HCT116 (cell line): ENCODE measurements around the gene METTL25B.

Experiments
- ELF1 ChIP-seq: IDR thresholded peaks from 2 replicates; pipeline ENCODE4 v1.6.1; 2012; ENCODE audit warnings: low read depth, borderline replicate concordance
- JUND ChIP-seq: IDR thresholded peaks from 2 replicates; pipeline ENCODE4 v1.6.1; 2012
- POLR2AphosphoS5 ChIP-seq: IDR thresholded peaks from 2 replicates; pipeline ENCODE4 v1.6.1; 2011; ENCODE audit warnings: mild to moderate bottlenecking, low read depth, low read length, moderate library complexity
- RAD21 ChIP-seq: IDR thresholded peaks from 2 replicates; pipeline ENCODE4 v1.6.1; 2012; ENCODE audit warnings: low read depth, mild to moderate bottlenecking
- SIN3A ChIP-seq: IDR thresholded peaks from 2 replicates; pipeline ENCODE4 v1.6.1; 2012; ENCODE audit warnings: low read depth
- SP1 ChIP-seq: IDR thresholded peaks from 2 replicates; pipeline ENCODE4 v1.6.1; 2012; ENCODE audit warnings: low read depth
- TCF7L2 ChIP-seq: IDR thresholded peaks from 2 replicates; pipeline ENCODE4 v1.7.0; 2011; ENCODE audit warnings: borderline replicate concordance, inconsistent platforms; ENCODE audit not compliant: insufficient read depth, insufficient read length; ENCODE audit errors: extremely low read depth
- ZFX ChIP-seq: fragments of 450-650 bp; IDR thresholded peaks from 2 replicates; pipeline ENCODE4 v1.6.1; 2017
- TF ChIP-seq, protein P1 (sequence below), 3 experiments: fragments of 200-600 bp in 1 of 3; sonication (generic) in 1 of 3; IDR thresholded peaks in 2 of 3; conservative IDR thresholded peaks in 1 of 3; 2 replicates each; pipeline ENCODE4 v1.5.1; 2012 to 2017; ENCODE audit warnings: low read depth in 2 of 3, low read length in 2 of 3, antibody characterized with exemption in 1 of 3, borderline replicate concordance in 1 of 3, control low read depth in 1 of 3, mild to moderate bottlenecking in 1 of 3, mixed read lengths in 1 of 3, mixed run types in 1 of 3, moderate library complexity in 1 of 3; ENCODE audit not compliant: insufficient read depth in 1 of 3
- TF ChIP-seq, protein P2 (sequence below): IDR thresholded peaks from 2 replicates; pipeline ENCODE4 v1.6.1; 2011; ENCODE audit warnings: mild to moderate bottlenecking, low read length, moderate library complexity; ENCODE audit not compliant: insufficient replicate concordance; ENCODE audit errors: extremely low read depth
- TF ChIP-seq, protein P3 (sequence below): IDR thresholded peaks from 2 replicates; pipeline ENCODE4 v1.6.1; 2012

DNA sequence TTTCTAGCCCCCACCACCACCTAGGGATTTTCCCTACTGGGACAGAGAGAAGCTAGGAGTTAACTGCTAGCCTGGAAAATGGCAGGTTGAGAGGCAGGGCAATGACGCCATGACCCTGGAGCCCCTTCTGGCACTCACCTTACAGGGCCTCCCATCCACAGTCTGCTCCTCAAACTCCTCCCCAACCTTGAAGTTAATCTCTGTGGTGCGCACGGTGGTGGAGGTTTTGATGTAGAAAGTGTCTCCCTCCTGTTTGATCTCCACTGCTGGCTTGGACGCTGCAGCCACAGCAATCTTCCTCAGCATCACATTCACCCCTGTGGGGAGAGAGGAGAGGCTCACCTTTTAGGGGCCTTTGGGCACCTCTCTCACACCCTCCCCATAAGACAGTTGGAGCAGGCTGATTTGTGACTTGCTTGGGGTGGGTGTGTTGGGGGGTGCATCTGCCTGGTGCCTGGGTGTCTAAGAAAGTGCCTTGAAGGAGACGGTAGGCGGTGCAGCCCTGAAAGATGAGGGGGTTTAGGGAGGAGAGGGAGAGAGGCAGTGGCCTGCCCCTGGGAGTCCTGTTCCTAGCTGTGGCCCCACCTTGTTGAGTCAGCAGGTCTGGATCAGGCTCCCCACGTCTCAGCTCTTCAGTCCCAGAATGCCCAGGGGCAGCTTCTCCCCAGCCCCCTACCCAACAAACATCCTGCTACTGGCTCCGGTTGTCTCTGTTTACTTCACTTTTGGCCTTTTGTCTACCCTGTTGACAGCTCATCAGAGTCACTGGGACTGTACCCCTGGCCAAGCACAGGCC, 27.3 kb upstream of the METTL25B start:
- TF ChIP-seq RAD21 (no peak), TCF7L2 (no peak), SIN3A (no peak), SP1 (no peak), ELF1 (no peak), JUND (no peak), POLR2AphosphoS5 (no peak), ZFX (no peak)
- TF ChIP-seq, protein P1, sequence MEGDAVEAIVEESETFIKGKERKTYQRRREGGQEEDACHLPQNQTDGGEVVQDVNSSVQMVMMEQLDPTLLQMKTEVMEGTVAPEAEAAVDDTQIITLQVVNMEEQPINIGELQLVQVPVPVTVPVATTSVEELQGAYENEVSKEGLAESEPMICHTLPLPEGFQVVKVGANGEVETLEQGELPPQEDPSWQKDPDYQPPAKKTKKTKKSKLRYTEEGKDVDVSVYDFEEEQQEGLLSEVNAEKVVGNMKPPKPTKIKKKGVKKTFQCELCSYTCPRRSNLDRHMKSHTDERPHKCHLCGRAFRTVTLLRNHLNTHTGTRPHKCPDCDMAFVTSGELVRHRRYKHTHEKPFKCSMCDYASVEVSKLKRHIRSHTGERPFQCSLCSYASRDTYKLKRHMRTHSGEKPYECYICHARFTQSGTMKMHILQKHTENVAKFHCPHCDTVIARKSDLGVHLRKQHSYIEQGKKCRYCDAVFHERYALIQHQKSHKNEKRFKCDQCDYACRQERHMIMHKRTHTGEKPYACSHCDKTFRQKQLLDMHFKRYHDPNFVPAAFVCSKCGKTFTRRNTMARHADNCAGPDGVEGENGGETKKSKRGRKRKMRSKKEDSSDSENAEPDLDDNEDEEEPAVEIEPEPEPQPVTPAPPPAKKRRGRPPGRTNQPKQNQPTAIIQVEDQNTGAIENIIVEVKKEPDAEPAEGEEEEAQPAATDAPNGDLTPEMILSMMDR (IDR thresholded peaks at IDR 0.05 in 2 of 3, conservative IDR thresholded peaks at IDR 0.05 in 1 of 3; ENCODE audit: borderline replicate concordance in 1 of 3, insufficient read depth in 1 of 3, low read depth in 2 of 3, low read length in 2 of 3) = no peak
- TF ChIP-seq, protein P2, sequence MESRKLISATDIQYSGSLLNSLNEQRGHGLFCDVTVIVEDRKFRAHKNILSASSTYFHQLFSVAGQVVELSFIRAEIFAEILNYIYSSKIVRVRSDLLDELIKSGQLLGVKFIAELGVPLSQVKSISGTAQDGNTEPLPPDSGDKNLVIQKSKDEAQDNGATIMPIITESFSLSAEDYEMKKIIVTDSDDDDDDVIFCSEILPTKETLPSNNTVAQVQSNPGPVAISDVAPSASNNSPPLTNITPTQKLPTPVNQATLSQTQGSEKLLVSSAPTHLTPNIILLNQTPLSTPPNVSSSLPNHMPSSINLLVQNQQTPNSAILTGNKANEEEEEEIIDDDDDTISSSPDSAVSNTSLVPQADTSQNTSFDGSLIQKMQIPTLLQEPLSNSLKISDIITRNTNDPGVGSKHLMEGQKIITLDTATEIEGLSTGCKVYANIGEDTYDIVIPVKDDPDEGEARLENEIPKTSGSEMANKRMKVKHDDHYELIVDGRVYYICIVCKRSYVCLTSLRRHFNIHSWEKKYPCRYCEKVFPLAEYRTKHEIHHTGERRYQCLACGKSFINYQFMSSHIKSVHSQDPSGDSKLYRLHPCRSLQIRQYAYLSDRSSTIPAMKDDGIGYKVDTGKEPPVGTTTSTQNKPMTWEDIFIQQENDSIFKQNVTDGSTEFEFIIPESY = no peak
- TF ChIP-seq, protein P3, sequence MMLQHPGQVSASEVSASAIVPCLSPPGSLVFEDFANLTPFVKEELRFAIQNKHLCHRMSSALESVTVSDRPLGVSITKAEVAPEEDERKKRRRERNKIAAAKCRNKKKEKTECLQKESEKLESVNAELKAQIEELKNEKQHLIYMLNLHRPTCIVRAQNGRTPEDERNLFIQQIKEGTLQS = no peak
